B cell (primary cell): Measurements from ENCODE around the gene TSBP1. TPM values are rescaled to one million over a fixed set of nuclear protein-coding genes. Genes with fewer than 3 reads are reported as not detected.

ENCODE experiments used
- ATAC-seq: fragments of 200-7000 bp; cut with Tn5 transposase; one replicate; pipeline ENCODE4 v1.10.0; 2021; ENCODE audit warnings: low read depth, mild to moderate bottlenecking, moderate number of reproducible peaks, moderate library complexity
- CTCF ChIA-PET: fragments of 350-600 bp; sonication (Branson Sonifier 250); formaldehyde crosslinking; loops from one replicate; lab custom pipeline; 2021; ENCODE audit warnings: antibody characterized with exemption, inconsistent platforms; lab: Charles Lee
- POLR2A ChIA-PET: fragments of 350-600 bp; sonication (Branson Sonifier 250); formaldehyde crosslinking; loops from one replicate; lab custom pipeline; 2021; ENCODE audit warnings: antibody characterized with exemption; lab: Charles Lee
- DNase-seq: peaks from one replicate; pipeline ENCODE4 v3.0.0; 2013
- H2AFZ ChIP-seq: 2 replicates; pipeline ENCODE4 v1.6.1; 2012; ENCODE audit warnings: mild to moderate bottlenecking, low read depth, low read length; ENCODE audit not compliant: insufficient read depth, poor library complexity, severe bottlenecking
- H3K27ac ChIP-seq, 2 donors: 1 replicate in 1 of 2; 2 replicates in 1 of 2; pipeline ENCODE4 v1.5.1; 2012 to 2013; ENCODE audit warnings: low read length in 2 of 2, mild to moderate bottlenecking in 2 of 2, moderate library complexity in 1 of 2
- H3K27me3 ChIP-seq, 4 experiments: fragments of 200-600 bp in 1 of 4; sonication (generic) in 1 of 4; replicated peaks in 1 of 4; 1 replicate in 2 of 4; 2 replicates in 2 of 4; pipeline versions ENCODE4 v1.6.1 to v1.7.0; 2013 to 2016; ENCODE audit warnings: low read length in 3 of 4, mild to moderate bottlenecking in 2 of 4, mixed read lengths in 1 of 4, moderate library complexity in 1 of 4; ENCODE audit not compliant: insufficient read depth in 4 of 4, control insufficient read depth in 3 of 4; ENCODE audit errors: control extremely low read depth in 1 of 4
- H3K36me3 ChIP-seq, 2 experiments: replicated peaks in 1 of 2; 1 replicate in 1 of 2; 2 replicates in 1 of 2; pipeline versions ENCODE4 v1.6.1 to v1.7.1; 2013; ENCODE audit warnings: low read length in 1 of 2; ENCODE audit not compliant: insufficient read depth in 2 of 2, control insufficient read depth in 1 of 2; ENCODE audit errors: control extremely low read depth in 1 of 2, extremely low read depth in 1 of 2
- H3K4me1 ChIP-seq, 2 donors: fragments of 200-600 bp in 1 of 2; sonication (generic) in 1 of 2; 1 replicate in 1 of 2; 2 replicates in 1 of 2; pipeline versions ENCODE4 v1.5.1 to v1.6.1; 2013 to 2017; ENCODE audit warnings: low read length in 2 of 2; ENCODE audit not compliant: control insufficient read depth in 2 of 2, insufficient read depth in 2 of 2
- H3K4me2 ChIP-seq: replicated peaks from 2 replicates; pipeline ENCODE3; 2012; ENCODE audit warnings: mild to moderate bottlenecking, low read depth, low read length; ENCODE audit not compliant: poor library complexity, severe bottlenecking
- H3K4me3 ChIP-seq, 5 experiments: fragments of 200-600 bp in 1 of 5; sonication (generic) in 1 of 5; 1 replicate in 3 of 5; 2 replicates in 2 of 5; pipeline versions ENCODE4 v1.5.1 to v1.7.0; 2011 to 2016; ENCODE audit warnings: low read length in 4 of 5, mild to moderate bottlenecking in 4 of 5, low read depth in 2 of 5, control low read depth in 1 of 5, moderate library complexity in 1 of 5; ENCODE audit not compliant: insufficient read depth in 1 of 5; ENCODE audit errors: control extremely low read depth in 1 of 5, extremely low read depth in 1 of 5
- H3K79me2 ChIP-seq: fragments of 200-600 bp; sonication (generic); one replicate; pipeline ENCODE4 v1.6.0; 2016; ENCODE audit warnings: low read length; ENCODE audit not compliant: control insufficient read depth, insufficient read depth
- H3K9ac ChIP-seq: fragments of 200-600 bp; sonication (generic); 2 replicates; pipeline ENCODE4 v1.6.1; 2017; ENCODE audit warnings: mild to moderate bottlenecking, low read length, moderate library complexity
- H3K9me3 ChIP-seq, 3 donors: one replicate each; pipeline versions ENCODE4 v1.6.1 to v1.7.1; 2013; ENCODE audit warnings: low read length in 2 of 3; ENCODE audit not compliant: control insufficient read depth in 2 of 3, insufficient read depth in 1 of 3; ENCODE audit errors: control extremely low read depth in 1 of 3
- H4K20me1 ChIP-seq: 2 replicates; pipeline ENCODE4 v1.6.0; 2012; ENCODE audit warnings: mild to moderate bottlenecking, low read length; ENCODE audit not compliant: insufficient read depth, control insufficient read depth, poor library complexity, severe bottlenecking
- H3K27ac Mint-ChIP-seq: one replicate; pipeline ENCODE4 v1.8.0; 2021; ENCODE audit warnings: mixed read lengths
- H3K27me3 Mint-ChIP-seq: one replicate; pipeline ENCODE4 v1.8.0; 2021; ENCODE audit warnings: mixed read lengths
- H3K4me1 Mint-ChIP-seq: one replicate; pipeline ENCODE4 v1.8.0; 2021; ENCODE audit warnings: mixed read lengths
- H3K4me3 Mint-ChIP-seq: one replicate; pipeline ENCODE4 v1.8.0; 2021; ENCODE audit warnings: mixed read lengths
- H3K9me3 Mint-ChIP-seq: one replicate; pipeline ENCODE4 v1.8.0; 2022; ENCODE audit warnings: mixed read lengths; ENCODE audit not compliant: insufficient read depth
- CTCF ChIP-seq: fragments of 200-600 bp; IDR thresholded peaks from one replicate; pipeline ENCODE4 v1.8.0; 2022; ENCODE audit warnings: antibody characterized with exemption, mild to moderate bottlenecking
- EZH2 ChIP-seq: IDR thresholded peaks from 2 replicates; pipeline ENCODE4 v1.6.1; 2012; ENCODE audit warnings: borderline replicate concordance, low read depth, mild to moderate bottlenecking, moderate library complexity, low read length; ENCODE audit not compliant: insufficient read depth, poor library complexity, severe bottlenecking
- WGBS: methylation state at CpG from one replicate; pipeline ENCODE4 v1.1.5; 2013; ENCODE audit warnings: missing lambda C conversion rate; ENCODE audit not compliant: insufficient coverage; 5-methylcytosine and 5-hydroxymethylcytosine counted together
- intact Hi-C: fragments of 100-400 bp; cut with micrococcal nuclease; formaldehyde crosslinking; loops from one replicate; pipeline ENCODE4 v1.10.0; 2022
- polyA plus RNA-seq: library from polyadenylated mRNA; depleted of rRNA; stranded (reverse); fragments of >200 nt; gene quantifications from 2 replicates; pipeline ENCODE4 v1.2.3, GENCODE V29; 2012
- total RNA-seq, 2 donors: library from RNA; stranded (reverse); fragments of 120-200 nt in 1 of 2; gene quantifications; 1 replicate in 1 of 2; 2 replicates in 1 of 2; pipeline versions ENCODE4 v1.2.3 to v1.2.4, GENCODE V29; 2013 to 2022

TSBP1 gene
- total and polyA plus RNA-seq, 2 donors (not counting 1 experiment from before 2014, with no cell fraction given) = not detected

- H3K36me3 ChIP-seq = no peaks in the 10 kb centered on the region
- Mint-ChIP-seq H3K4me1 (peaks cover 17% of the 10 kb centered on the region), H3K27ac (no peak overlapping the region), H3K27me3 (peaks cover 6% of the 10 kb centered on the region), H3K9me3 (no peaks in the 10 kb centered on the region), H3K4me3 (no peak overlapping the region)
- no peak overlapping the region for H3K27ac ChIP-seq
- H3K9me3 ChIP-seq = no peaks in the 10 kb centered on the region
- H3K4me3 ChIP-seq = no peak overlapping the region
- TF ChIP-seq EZH2 (no peak), CTCF (no peak)
- H3K27me3 ChIP-seq = peaks cover 0 to 4% (median 0%) of the 10 kb centered on the region in 4 experiments
- no peaks in the 10 kb centered on the region for H3K79me2 ChIP-seq
- H3K4me1 ChIP-seq = peaks cover 0 to 8% of the 10 kb centered on the region in 2 donors
- H3K4me2 ChIP-seq = no peak overlapping the region
- intact Hi-C loops = no loop called here
- ChIA-PET CTCF (interaction anchor here (1.2 to 2.8 kb wide), 10 partner anchors 9 to 384 kb away, joined by 3 to 11 read pairs (median 5); no protein-coding TSS in a partner anchor), POLR2A (interaction anchor here (0.7 kb wide), 1 partner anchor 763 kb away, joined by 4 read pairs; no protein-coding TSS in a partner anchor)
- H4K20me1 ChIP-seq = no peaks in the 10 kb centered on the region
- DNase-seq = no peak
- no peak overlapping the region for H2AFZ ChIP-seq
- 40% methylated on average over 2 of the region's 4 CpGs for WGBS
- no peak for ATAC-seq
- no peak overlapping the region for H3K9ac ChIP-seq
Observed at GRCh38 chr6:32401284-32401963, 29.7 kb upstream of the TSBP1 start.
